Activated naive CD8-positive, alpha-beta T cell treated with anti-CD3 and anti-CD28 coated beads, Interleukin-2, amount 50 U/mL, for 16 hours (primary cell): Measurements from ENCODE around the gene DDRGK1.
A peak's percentile ranks its signal among the peaks of the same experiment; 100 is the strongest.
"Not testable (repeated sequence)": the region's sequence is repeated elsewhere in the genome, so short reads cannot be mapped to it uniquely, and the experiment has no call there.

Experiments used
- DNase-seq: peaks from one replicate; pipeline ENCODE4 v3.0.0-alpha.2; 2020; ENCODE audit warnings: low read depth, low spot score

The DDRGK1 gene

GRCh38 chr20:3215359-3215917, 11.0 kb upstream of the DDRGK1 start:
- DNase-seq: not testable (repeated sequence)

DNA sequence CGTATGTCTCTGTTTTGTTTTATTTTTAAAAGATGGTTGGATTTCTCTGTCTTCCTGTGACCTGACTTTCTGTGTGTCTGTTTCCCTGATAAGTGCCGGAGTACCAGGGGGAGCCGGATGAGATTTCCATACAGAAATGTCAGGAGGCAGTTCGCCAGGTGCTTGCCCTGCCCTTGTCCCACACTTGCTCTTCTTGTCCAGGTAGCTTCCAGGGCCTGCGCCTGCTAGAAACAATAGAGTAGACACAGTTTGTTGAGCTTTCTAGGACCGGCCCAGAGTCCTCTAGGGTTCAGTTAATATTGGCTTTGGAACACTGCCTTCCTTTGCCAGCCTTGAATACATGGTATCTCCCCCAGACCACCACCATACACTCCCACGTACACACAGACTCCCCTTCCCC, 8.7 kb upstream of the DDRGK1 start:
- no peak for DNase-seq

- DNase-seq: no peak
These were observed 5.9 kb upstream of the DDRGK1 start for GRCh38 chr20:3210346-3210745.

GRCh38 chr20:3209946-3210317, 5.5 kb upstream of the DDRGK1 start:
- DNase-seq: no peak

- DNase-seq: peak; percentile 19
These were observed 4.9 kb upstream of the DDRGK1 start, which contains the start of gene ITPA for GRCh38 chr20:3209257-3209945. Gene ITPA, plus strand, starts transcription at chr20:3209498. Its CDS starts 54 bp downstream, at chr20:3209552.

DNA sequence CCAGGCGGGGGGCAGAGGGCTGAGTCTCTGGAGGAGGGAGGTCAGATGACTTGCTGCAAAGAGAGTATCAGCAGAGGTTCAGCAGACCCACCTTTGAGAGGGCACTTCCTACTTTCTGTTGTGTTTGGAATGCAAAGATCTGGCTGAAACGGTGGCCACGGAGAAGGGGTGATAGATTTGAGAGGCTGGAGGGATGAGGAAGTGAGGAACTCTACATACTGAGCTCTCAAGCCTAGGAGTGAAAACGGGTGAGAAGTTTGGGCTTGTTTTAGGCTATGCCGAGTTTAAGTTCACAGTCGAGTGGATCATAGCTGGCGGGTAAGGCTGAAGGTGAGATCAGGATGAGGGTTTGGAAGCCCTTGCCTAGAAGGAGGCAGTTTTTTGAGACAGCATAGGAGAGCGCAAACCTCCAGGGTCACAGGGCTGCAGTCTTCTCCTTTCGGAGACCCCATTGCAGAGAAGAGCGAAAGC, 4.3 kb upstream of the DDRGK1 start:
- DNase-seq: no peak

DNA sequence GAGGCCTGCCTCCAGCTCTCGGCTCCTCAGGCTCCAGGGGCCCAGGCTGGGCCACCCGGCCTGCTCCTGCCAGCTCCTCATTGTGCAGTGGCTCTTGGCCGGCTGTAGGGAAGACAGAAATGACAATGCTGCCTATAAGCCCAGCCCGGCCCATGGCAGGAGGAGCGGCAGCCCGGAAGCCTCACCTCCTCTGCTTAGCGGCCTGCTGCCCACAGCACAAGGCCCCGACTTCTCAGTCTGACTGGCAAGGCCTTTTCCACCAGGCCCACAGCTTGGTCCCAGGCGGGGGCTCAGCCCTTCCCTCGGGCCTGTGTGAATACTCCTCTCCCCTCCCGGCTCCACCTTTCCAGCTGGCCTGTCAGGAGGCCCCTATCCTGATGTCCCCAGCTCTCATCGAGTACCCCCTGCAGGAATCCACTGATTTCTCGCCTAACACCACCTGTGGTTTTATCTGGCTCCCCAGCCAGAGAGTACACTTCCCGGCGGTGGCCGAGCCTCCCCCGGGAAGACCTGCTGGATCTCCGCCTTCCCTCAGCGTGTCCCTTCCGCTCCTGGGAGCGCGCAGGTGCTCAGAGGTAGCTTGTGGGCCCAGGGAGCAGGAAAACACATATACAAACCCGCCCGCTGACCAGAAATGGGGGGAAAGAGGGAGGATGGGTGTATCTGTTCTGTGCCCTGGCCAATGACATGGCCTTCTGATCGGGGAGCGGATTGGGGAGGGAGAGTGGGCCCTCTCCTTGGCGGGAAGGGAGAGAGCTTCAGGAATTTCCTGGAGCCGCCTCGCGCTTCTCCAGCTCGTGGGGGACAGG, 963 bp downstream of the DDRGK1 start:
- DNase-seq: no peak

DNA sequence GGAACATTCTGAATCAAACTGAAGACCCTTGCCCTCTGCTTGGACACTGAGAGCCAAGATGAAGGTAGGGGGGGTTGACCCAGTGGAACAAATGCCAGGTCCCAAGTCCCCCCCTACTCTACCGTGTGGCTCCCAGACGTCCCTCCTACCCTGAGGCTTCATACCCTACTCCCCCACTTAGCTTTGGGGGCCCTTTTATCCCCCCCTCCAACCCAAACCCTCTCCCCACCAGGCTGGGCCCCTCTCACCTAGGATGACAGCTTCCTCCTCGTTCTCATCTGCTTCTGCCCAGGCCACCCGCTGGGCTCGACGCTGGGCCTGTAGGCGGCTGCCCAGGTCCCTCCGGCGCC, 1.5 kb downstream of the DDRGK1 start:
- DNase-seq: no peak

- DNase-seq: no peak
These were observed 4.3 kb downstream of the DDRGK1 start for GRCh38 chr20:3199976-3200755.

GRCh38 chr20:3199206-3199605, 5.3 kb downstream of the DDRGK1 start:
- DNase-seq: no peak

DNA sequence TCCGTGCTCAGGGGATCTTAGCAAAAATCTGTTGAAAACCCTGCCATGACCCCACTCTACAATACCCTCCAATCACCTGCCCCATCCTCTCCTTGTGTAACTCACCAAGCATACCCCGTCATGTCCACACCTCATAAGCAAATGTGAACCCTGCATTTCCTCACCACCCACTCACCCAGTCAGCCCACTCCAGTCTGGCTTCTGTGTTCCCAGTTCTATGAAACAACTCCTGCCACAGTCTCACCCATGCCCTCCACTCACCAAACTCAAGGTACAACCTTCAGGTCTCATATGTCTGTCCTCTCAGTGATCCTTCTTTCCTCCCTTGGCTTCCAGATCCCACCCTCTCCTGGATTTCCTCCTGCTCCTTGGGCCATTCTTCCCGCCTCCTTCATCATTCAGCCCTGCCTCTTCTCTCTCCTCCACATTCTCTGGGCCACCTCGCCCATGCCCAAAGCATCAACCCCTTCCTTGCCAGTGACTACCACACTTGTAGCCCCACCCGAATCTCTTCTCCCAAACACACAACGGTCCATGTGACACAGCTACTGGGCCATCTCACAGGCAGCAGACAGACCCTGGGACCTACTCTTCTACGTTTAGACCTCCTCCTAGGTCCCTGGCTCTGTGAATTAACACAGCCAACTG, 8.8 kb downstream of the DDRGK1 start:
- DNase-seq: no peak

DNA sequence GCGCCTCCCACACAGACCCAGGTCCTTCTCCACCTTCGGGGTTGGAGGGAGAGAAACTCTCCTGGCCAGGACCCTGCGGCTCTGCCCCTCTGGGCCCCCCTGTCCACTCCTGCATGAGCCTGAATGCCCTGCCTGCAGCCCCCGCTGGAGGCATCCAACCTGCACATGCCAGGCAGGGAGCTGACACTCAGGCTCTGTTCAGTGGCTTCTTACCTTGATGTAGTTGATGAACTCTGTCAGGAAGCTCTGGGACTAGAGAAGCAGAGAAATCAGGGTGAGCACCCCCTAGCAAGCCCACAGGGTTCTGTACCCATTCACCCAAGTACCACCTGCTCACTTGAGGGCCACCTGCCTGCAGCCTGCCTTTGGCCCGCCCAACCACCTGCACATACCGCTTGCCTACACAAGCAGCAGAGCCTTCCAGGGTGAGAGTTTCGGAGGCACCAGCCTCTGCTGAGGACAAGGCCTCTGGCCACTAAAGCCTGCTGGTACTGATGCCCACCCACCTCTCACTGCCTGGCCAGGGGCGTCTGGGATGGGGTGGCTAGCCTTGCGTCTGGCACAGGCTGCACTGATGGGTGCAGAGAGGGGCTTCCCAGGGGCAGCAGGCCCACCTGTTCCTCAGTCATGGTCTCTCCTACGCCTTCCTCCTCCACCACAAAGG, 9.7 kb downstream of the DDRGK1 start:
- no peak for DNase-seq

DNA sequence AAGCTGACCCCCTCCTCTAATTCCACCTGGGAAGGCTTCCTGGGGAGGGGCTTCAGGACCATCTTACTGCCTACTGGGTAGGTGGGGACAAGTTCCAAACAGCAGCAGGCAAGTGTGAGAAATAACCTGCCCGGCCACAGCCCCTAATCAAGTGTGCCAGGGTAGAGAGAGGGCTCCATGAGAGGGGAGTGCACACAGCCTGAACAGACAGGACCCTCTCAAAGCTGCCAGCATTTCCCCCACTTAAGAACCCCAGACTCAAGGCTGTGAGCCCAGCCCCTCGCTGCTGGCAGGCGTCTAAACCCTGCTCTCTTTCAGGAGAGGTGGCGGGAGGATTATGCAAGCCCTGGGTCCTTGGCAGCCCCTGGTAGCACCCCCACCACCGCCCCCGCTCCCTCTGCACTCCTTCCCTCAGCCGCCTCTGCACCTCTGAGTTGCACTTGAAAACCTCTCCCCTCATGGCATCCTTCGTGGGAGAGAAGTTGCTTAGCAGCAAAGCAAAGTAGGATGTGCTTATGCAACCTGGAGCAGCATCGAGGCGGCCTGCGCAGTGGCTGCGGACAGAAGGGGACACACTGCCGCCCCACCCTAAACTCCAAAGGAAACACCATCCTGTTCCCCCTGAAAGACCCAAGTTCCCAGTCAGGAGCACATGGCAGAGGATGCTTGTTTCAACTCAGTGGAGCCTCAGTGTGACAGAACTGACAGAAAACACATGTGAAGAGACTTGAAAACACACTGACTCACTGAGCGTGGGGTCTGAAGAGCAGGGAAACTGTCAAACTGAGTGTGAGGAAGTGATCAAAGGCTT, 10.5 kb downstream of the DDRGK1 start:
- DNase-seq: no peak

DNA sequence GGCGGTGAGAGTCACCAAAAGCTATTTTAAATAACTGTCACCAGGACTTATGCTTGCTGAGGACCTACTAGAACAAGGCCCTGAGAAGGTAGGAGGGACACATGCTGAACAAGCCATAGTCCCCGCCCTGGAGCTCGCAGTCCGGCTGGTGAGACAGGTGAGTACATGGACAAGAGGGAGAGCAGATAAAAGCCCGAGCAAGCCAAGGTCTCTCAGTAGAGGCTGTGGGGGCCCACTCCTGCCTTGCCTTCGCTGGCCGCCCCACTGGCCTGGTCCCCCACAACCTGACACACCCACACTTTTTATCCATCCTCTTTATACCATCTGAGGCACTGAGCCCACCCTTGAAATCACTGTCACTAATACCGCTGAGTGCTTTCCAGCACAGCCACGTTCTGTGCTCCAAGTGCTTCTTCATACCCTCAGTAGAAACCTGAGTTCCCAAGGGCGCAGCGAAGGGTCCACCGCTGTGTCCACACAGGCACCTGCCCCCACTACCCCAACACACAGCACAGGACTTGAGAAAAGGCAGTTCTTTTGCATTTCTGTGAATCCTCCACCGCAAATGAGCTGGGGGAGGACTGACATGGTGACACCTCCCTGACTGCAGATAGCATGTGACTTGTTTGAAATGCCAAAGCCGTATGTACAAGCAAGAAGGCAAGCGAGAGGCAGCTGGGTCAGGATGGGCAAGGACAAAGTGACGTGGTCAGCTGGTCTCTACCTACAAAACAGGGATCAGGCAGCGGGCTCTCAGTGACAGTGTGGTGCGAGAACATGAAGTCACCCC, 12.1 kb downstream of the DDRGK1 start:
- DNase-seq: no peak

DNA sequence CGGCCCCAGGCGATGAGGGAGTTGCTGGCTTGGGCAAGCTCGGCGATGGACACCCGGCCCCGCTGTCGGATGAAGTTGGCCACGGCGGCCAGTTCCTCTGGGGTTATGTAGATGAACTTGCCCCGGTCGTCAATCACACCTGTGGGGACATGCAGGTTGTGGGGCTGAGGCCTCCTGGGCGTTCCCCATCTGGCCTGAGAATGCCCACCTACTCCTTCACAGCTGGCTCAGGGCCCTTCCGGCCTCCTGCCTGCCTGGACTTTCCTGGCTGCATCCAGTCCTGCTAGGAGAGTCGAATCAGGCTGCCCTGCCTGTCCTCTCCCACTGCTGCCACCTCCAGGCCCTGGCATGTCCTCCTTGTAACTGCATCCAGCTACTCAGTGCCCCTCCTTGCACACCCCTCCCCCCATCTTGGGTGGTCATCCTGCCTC, 13.8 kb downstream of the DDRGK1 start:
- no peak for DNase-seq

GRCh38 chr20:3189561-3190131, 14.8 kb downstream of the DDRGK1 start:
- DNase-seq: no peak

- DNase-seq: no peak
These were observed 15.6 kb downstream of the DDRGK1 start for GRCh38 chr20:3188823-3189413.

DNA sequence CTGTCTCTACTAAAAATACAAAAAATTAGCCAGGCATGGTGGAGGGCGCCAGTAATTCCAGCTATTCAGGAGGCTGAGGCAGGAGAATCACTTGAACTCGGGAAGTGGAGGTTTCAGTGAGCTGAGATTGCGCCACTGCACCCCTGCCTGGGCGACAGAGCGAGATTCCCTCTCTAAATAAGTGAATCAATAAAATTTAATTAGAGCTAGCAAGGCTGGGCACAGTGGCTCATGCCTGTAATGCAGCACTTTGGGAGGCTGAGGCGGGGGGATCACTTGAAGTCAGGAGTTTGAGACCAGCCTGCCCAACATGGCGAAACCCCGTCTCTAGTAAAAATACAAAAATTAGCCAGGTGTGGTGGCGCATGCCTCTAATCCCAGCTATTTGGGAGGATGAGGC, 16.6 kb downstream of the DDRGK1 start:
- not testable (repeated sequence) for DNase-seq
